HCT116 (cell line): ENCODE data around the gene STYK1. TPM values are rescaled to one million over a fixed set of nuclear protein-coding genes. Genes with fewer than 3 reads are reported as not detected.

ENCODE experiments used
- ATAC-seq: fragments of 200-7000 bp; cut with Tn5 transposase; 2 replicates; pipeline ENCODE4 v1.9.1; 2020; ENCODE audit warnings: mild to moderate bottlenecking, moderate library complexity
- BruUV-seq: library from RNA; stranded (reverse); fragments of 400-500 nt; replicated peaks from 2 replicates; lab custom pipeline; 2021; lab: Mats Ljungman, UMichigan
- CTCF ChIA-PET: fragments of 300-600 bp; sonication (Branson Sonifier 250); formaldehyde crosslinking; loops from one replicate; lab custom pipeline; 2021; ENCODE audit warnings: antibody characterized with exemption; lab: Charles Lee
- POLR2A ChIA-PET: fragments of 300-600, 350-600 bp; sonication (Branson Sonifier 250); formaldehyde crosslinking; loops from one replicate; lab custom pipeline; 2021; ENCODE audit warnings: antibody characterized with exemption; lab: Charles Lee
- RAD21 ChIA-PET, 2 experiments: fragments of 300-600 bp; sonication (Branson Sonifier 250); formaldehyde crosslinking; loops; one replicate each; lab custom pipeline; 2023; ENCODE audit warnings: low total read pairs in 2 of 2; ENCODE audit not compliant: uncharacterized antibody in 2 of 2, unreplicated experiment in 2 of 2, low non-redundant PET in 1 of 2; lab: Charles Lee
- DNase-seq: peaks from one replicate; pipeline ENCODE4 v3.0.0-alpha.2; 2010; ENCODE audit warnings: low read depth, low spot score
- H2AFZ ChIP-seq: fragments of 200-600 bp; shearing (Covaris generic), sonication (generic); 2 replicates; pipeline ENCODE4 v1.6.1; 2017; ENCODE audit warnings: low read depth, mixed run types, mixed read lengths, antibody characterized with exemption, low read length; ENCODE audit not compliant: poor library complexity, severe bottlenecking
- H3K27ac ChIP-seq: 2 replicates; pipeline ENCODE4 v1.5.1; 2012; ENCODE audit warnings: low read depth, low read length
- H3K27me3 ChIP-seq: fragments of 200-600 bp; sonication (generic); 2 replicates; pipeline ENCODE4 v1.6.1; 2016; ENCODE audit warnings: mixed run types, low read length, mixed read lengths; ENCODE audit not compliant: insufficient read depth
- H3K36me3 ChIP-seq, 2 experiments: fragments of 200-500 bp in 1 of 2; fragments of 200-600 bp in 1 of 2; sonication (Bioruptor generic) in 1 of 2; sonication (generic) in 1 of 2; 2 replicates each; pipeline versions ENCODE4 v1.5.1 to v1.6.1; 2014 to 2016; ENCODE audit warnings: low read length in 2 of 2, inconsistent platforms in 1 of 2, mixed read lengths in 1 of 2, mixed run types in 1 of 2; ENCODE audit not compliant: insufficient read depth in 2 of 2, control insufficient read depth in 1 of 2
- H3K4me1 ChIP-seq, 2 experiments: fragments of 200-600 bp in 1 of 2; sonication (generic) in 1 of 2; 2 replicates each; pipeline versions ENCODE4 v1.5.1 to v1.6.1; 2012 to 2017; ENCODE audit warnings: low read length in 2 of 2, inconsistent platforms in 1 of 2, mild to moderate bottlenecking in 1 of 2, mixed read lengths in 1 of 2, mixed run types in 1 of 2, moderate library complexity in 1 of 2; ENCODE audit not compliant: insufficient read depth in 2 of 2, control insufficient read depth in 1 of 2
- H3K4me2 ChIP-seq: fragments of 200-600 bp; sonication (generic); 2 replicates; pipeline ENCODE4 v1.6.1; 2017; ENCODE audit warnings: mixed run types, low read length, mixed read lengths
- H3K4me3 ChIP-seq, 2 experiments: fragments of 200-600 bp in 1 of 2; sonication (generic) in 1 of 2; replicated peaks in 1 of 2; 2 replicates each; pipeline ENCODE4 v1.5.1; 2011 to 2016; ENCODE audit warnings: low read length in 2 of 2, control low read depth in 1 of 2, low read depth in 1 of 2, mild to moderate bottlenecking in 1 of 2, mixed read lengths in 1 of 2, mixed run types in 1 of 2
- H3K79me2 ChIP-seq: fragments of 200-600 bp; sonication (generic); 2 replicates; pipeline ENCODE4 v1.6.1; 2017; ENCODE audit warnings: mild to moderate bottlenecking, mixed run types, low read length, moderate library complexity, mixed read lengths; ENCODE audit not compliant: insufficient read depth
- H3K9ac ChIP-seq: fragments of 200-600 bp; sonication (generic); 2 replicates; pipeline ENCODE4 v1.6.1; 2016; ENCODE audit warnings: low read length, mixed read lengths
- H3K9me2 ChIP-seq: fragments of 200-600 bp; sonication (generic), shearing (Covaris generic); 2 replicates; pipeline ENCODE4 v1.6.1; 2017; ENCODE audit warnings: mixed run types, mild to moderate bottlenecking, moderate library complexity; ENCODE audit not compliant: insufficient read depth
- H3K9me3 ChIP-seq, 2 experiments: fragments of 200-500 bp in 1 of 2; fragments of 200-600 bp in 1 of 2; sonication (Bioruptor generic) in 1 of 2; sonication (generic) in 1 of 2; 2 replicates each; pipeline ENCODE4 v1.6.1; 2014 to 2017; ENCODE audit warnings: low read length in 2 of 2, mixed read lengths in 2 of 2, inconsistent platforms in 1 of 2, low read depth in 1 of 2, mild to moderate bottlenecking in 1 of 2, mixed run types in 1 of 2, moderate library complexity in 1 of 2; ENCODE audit not compliant: control insufficient read depth in 1 of 2, insufficient read depth in 1 of 2
- H4K20me1 ChIP-seq: fragments of 200-600 bp; sonication (generic), shearing (Covaris generic); 2 replicates; pipeline ENCODE4 v1.6.1; 2017; ENCODE audit warnings: mixed run types, mild to moderate bottlenecking, moderate library complexity; ENCODE audit not compliant: insufficient read depth
- EZH2 ChIP-seq: fragments of 200-600 bp; sonication (generic); IDR thresholded peaks from 2 replicates; pipeline ENCODE4 v1.6.1; 2017; ENCODE audit warnings: antibody characterized with exemption, mixed run types
- POLR2AphosphoS5 ChIP-seq: IDR thresholded peaks from 2 replicates; pipeline ENCODE4 v1.6.1; 2011; ENCODE audit warnings: mild to moderate bottlenecking, low read depth, low read length, moderate library complexity
- RAD21 ChIP-seq: IDR thresholded peaks from 2 replicates; pipeline ENCODE4 v1.6.1; 2012; ENCODE audit warnings: low read depth, mild to moderate bottlenecking
- SRF ChIP-seq: IDR thresholded peaks from 2 replicates; pipeline ENCODE4 v1.6.1; 2012; ENCODE audit warnings: low read depth
- intact Hi-C: fragments of 100-400 bp; cut with micrococcal nuclease; formaldehyde crosslinking; loops from 2 replicates; pipeline ENCODE4 v1.10.0; 2022
- total RNA-seq: library from RNA; stranded (reverse); gene quantifications from one replicate; pipeline ENCODE4 v1.2.1, GENCODE V29; 2021; ENCODE audit not compliant: unreplicated experiment
- TF ChIP-seq, protein P1 (sequence below): IDR thresholded peaks from 2 replicates; pipeline ENCODE4 v1.6.1; 2012; ENCODE audit warnings: low read depth

Gene STYK1
- total RNA-seq, 1 experiment from 2014 or later = 4.4 TPM

DNA sequence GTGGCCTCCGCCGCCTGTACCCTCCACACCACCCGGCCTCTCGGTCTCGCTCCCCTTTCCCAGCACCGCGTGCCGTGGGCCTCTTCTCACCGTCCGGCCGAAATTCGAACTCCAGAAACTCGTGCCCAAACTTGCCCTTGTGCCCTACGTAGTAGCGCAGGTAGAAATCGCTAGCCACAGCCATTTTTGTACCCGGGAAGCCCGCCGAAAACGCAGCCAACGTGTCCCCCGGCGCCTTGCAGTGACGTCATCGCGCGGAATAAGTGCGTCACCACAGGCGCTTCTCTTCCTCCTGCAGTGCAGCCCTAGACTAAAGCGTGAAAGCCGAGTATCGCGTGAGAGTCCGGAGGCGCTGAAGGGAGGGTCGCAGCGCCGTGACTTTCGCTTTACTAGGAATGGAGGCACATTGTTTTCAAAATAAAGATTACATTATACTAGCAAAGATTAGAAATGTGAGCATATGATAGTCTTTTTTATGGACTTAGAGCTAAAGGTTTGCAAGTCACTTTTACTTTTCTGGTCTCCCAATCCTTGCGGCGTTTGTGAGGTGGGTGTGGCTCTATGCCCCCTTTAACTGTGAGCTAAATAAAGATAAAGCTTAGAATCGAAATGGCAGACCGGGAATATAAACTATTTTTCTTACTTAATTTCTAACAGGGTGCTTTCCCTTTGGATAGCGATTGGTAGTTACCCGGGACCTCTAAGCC lies 60.4 kb downstream of the STYK1 start, which contains the start of gene MAGOHB (continued):
- TF ChIP-seq, protein P1, sequence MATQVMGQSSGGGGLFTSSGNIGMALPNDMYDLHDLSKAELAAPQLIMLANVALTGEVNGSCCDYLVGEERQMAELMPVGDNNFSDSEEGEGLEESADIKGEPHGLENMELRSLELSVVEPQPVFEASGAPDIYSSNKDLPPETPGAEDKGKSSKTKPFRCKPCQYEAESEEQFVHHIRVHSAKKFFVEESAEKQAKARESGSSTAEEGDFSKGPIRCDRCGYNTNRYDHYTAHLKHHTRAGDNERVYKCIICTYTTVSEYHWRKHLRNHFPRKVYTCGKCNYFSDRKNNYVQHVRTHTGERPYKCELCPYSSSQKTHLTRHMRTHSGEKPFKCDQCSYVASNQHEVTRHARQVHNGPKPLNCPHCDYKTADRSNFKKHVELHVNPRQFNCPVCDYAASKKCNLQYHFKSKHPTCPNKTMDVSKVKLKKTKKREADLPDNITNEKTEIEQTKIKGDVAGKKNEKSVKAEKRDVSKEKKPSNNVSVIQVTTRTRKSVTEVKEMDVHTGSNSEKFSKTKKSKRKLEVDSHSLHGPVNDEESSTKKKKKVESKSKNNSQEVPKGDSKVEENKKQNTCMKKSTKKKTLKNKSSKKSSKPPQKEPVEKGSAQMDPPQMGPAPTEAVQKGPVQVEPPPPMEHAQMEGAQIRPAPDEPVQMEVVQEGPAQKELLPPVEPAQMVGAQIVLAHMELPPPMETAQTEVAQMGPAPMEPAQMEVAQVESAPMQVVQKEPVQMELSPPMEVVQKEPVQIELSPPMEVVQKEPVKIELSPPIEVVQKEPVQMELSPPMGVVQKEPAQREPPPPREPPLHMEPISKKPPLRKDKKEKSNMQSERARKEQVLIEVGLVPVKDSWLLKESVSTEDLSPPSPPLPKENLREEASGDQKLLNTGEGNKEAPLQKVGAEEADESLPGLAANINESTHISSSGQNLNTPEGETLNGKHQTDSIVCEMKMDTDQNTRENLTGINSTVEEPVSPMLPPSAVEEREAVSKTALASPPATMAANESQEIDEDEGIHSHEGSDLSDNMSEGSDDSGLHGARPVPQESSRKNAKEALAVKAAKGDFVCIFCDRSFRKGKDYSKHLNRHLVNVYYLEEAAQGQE = no peak
- peak; percentile 93 for TF ChIP-seq POLR2AphosphoS5

DNA sequence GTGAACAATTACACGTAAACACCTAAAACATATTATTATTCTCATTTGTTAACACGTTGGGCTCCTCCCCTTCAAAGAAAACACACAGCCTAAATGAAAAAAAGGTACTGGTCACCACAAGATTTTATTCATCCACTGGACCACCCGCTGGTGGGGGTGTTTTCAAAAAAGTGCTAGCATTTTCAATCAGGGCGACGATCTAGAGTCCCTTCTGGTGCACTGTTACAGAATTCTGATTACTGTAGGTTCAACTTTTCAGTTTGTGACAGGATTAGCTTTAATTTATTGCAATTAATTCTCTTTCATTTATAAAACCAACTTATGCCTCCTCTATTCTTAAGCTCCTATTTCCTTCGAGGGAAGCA lies 60.9 kb downstream of the STYK1 start:
- Histone ChIP-seq H3K79me2 (peaks cover 36% of the 10 kb centered on the region), H3K4me1 (peaks cover 0 to 13% of the 10 kb centered on the region in 2 experiments; a peak in 3 of 4 replicates), H3K27me3 (no peaks in the 10 kb centered on the region), H3K4me2 (peak overlapping the region; percentile 92), H3K4me3 (peak overlapping the region; percentile 71 to 92), H3K9me2 (no peaks in the 10 kb centered on the region), H3K9ac (peak overlapping the region; percentile 93), H3K36me3 (peaks cover 17 to 23% of the 10 kb centered on the region in 2 experiments), H4K20me1 (no peaks in the 10 kb centered on the region), H3K27ac (peak overlapping the region; percentile 42), H2AFZ (no peak overlapping the region), H3K9me3 (no peaks in the 10 kb centered on the region)
- BruUV-seq = TSS peak; percentile 79
- DNase-seq (no peak), ATAC-seq (no peak; the same call in 1 of the 2 replicates)
- POLR2A ChIA-PET = no interaction called here
- RAD21 ChIA-PET = no interaction called here
- TF ChIP-seq POLR2AphosphoS5 (no peak), SRF (no peak), EZH2 (no peak), RAD21 (no peak)
- CTCF ChIA-PET = no interaction called here
- intact Hi-C loops = loop anchor here (1.0 to 5.0 kb wide), 3 partner anchors 59 to 401 kb away; partner anchors contain the start of genes GABARAPL1 and STYK1
